SK-N-SH treated with all-trans-retinoic acid at 6 μM for 48 hours (cell line): ENCODE measurements around the gene ZEB1.
"Not testable (repeated sequence)": the region's sequence is repeated elsewhere in the genome, so short reads cannot be mapped to it uniquely, and the experiment has no call there.

ENCODE experiments used
- ATAC-seq: fragments of 200-7000 bp; cut with Tn5 transposase; 3 replicates; pipeline ENCODE4 v1.9.1; 2020; ENCODE audit warnings: mild to moderate bottlenecking, moderate library complexity
- ARNTL ChIP-seq: fragments of 450-650 bp; formaldehyde crosslinking; IDR thresholded peaks from 2 replicates; pipeline ENCODE4 v1.5.0; 2020; ENCODE audit warnings: low read depth, mild to moderate bottlenecking, moderate library complexity, borderline replicate concordance
- BACH2 ChIP-seq: fragments of 250-450 bp; sonication (Bioruptor Pico); IDR thresholded peaks from 2 replicates; pipeline ENCODE4 v1.9.0; 2021; ENCODE audit warnings: mild to moderate bottlenecking, borderline replicate concordance
- CREB5 ChIP-seq: fragments of 250-450 bp; sonication (Bioruptor Pico); IDR thresholded peaks from 2 replicates; pipeline ENCODE4 v1.5.1; 2020; ENCODE audit warnings: low read depth, mild to moderate bottlenecking, moderate library complexity
- CSDC2 ChIP-seq: fragments of 250-450 bp; sonication (Bioruptor Pico); IDR thresholded peaks from 2 replicates; pipeline ENCODE4 v1.5.0; 2020; ENCODE audit warnings: mild to moderate bottlenecking, moderate library complexity
- ESRRG ChIP-seq: fragments of 250-450 bp; sonication (Bioruptor Pico); IDR thresholded peaks from 2 replicates; pipeline ENCODE4 v1.6.1; 2021; ENCODE audit warnings: mild to moderate bottlenecking
- GLIS3 ChIP-seq: fragments of 250-450 bp; sonication (Bioruptor Pico); IDR thresholded peaks from 2 replicates; pipeline ENCODE4 v1.5.0; 2020; ENCODE audit warnings: mild to moderate bottlenecking, moderate library complexity
- ISL1 ChIP-seq: fragments of 250-450 bp; sonication (Bioruptor Pico); IDR thresholded peaks from 2 replicates; pipeline ENCODE4 v2.1.2; 2022; ENCODE audit warnings: mild to moderate bottlenecking, moderate library complexity
- OSR1 ChIP-seq: fragments of 250-450 bp; sonication (Bioruptor Pico); IDR thresholded peaks from 2 replicates; pipeline ENCODE4 v1.8.0; 2022; ENCODE audit warnings: moderate library complexity, mild to moderate bottlenecking, inconsistent platforms
- PPARA ChIP-seq: fragments of 250-450 bp; sonication (Bioruptor Pico); IDR thresholded peaks from 2 replicates; pipeline ENCODE4 v1.5.0; 2020; ENCODE audit warnings: mild to moderate bottlenecking, borderline replicate concordance
- SNAI2 ChIP-seq: fragments of 250-450 bp; sonication (Bioruptor Pico); IDR thresholded peaks from 2 replicates; pipeline ENCODE4 v1.5.0; 2020; ENCODE audit warnings: mild to moderate bottlenecking, moderate library complexity
- TCF4 ChIP-seq: fragments of 250-450 bp; sonication (Bioruptor Pico); IDR thresholded peaks from 2 replicates; pipeline ENCODE4 v1.8.0; 2021; ENCODE audit warnings: mild to moderate bottlenecking, moderate library complexity, borderline replicate concordance
- TOX ChIP-seq: fragments of 250-450 bp; sonication (Bioruptor Pico); IDR thresholded peaks from 2 replicates; pipeline ENCODE4 v1.8.0; 2021; ENCODE audit warnings: mild to moderate bottlenecking, moderate library complexity, borderline replicate concordance
- TSHZ2 ChIP-seq: fragments of 250-450 bp; sonication (Bioruptor Pico); IDR thresholded peaks from 2 replicates; pipeline ENCODE4 v1.5.0; 2020; ENCODE audit warnings: mild to moderate bottlenecking, moderate library complexity
- ZC3H10 ChIP-seq: fragments of 250-450 bp; sonication (Bioruptor Pico); IDR thresholded peaks from 2 replicates; pipeline ENCODE4 v1.5.1; 2021; ENCODE audit warnings: mild to moderate bottlenecking, moderate library complexity
- ZFP3 ChIP-seq: fragments of 250-450 bp; sonication (Bioruptor Pico); IDR thresholded peaks from 2 replicates; pipeline ENCODE4 v1.5.0; 2020; ENCODE audit warnings: mild to moderate bottlenecking, moderate library complexity
- ZFP30 ChIP-seq: fragments of 450-650 bp; formaldehyde crosslinking; IDR thresholded peaks from 2 replicates; pipeline ENCODE4 v1.5.0; 2022; ENCODE audit warnings: mild to moderate bottlenecking, moderate library complexity
- ZNF565 ChIP-seq: fragments of 450-650 bp; formaldehyde crosslinking; conservative IDR thresholded peaks from 2 replicates; pipeline ENCODE4 v1.5.0; 2020; ENCODE audit warnings: low read depth, mild to moderate bottlenecking, moderate library complexity
- ZNF70 ChIP-seq: fragments of 450-650 bp; formaldehyde crosslinking; IDR thresholded peaks from 2 replicates; pipeline ENCODE4 v1.5.0; 2020; ENCODE audit warnings: mild to moderate bottlenecking, moderate library complexity
- ZNF8 ChIP-seq: fragments of 450-650 bp; formaldehyde crosslinking; IDR thresholded peaks from 2 replicates; pipeline ENCODE4 v1.5.0; 2020; ENCODE audit warnings: mild to moderate bottlenecking, moderate library complexity
- TF ChIP-seq, protein P1 (sequence below): fragments of 250-450 bp; sonication (Bioruptor Pico); IDR thresholded peaks from 2 replicates; pipeline ENCODE4 v1.8.0; 2021; ENCODE audit warnings: low read depth, mild to moderate bottlenecking, moderate library complexity, borderline replicate concordance
- TF ChIP-seq, protein P2 (sequence below): fragments of 250-450 bp; sonication (Bioruptor Pico); IDR thresholded peaks from 2 replicates; pipeline ENCODE4 v1.5.1; 2021; ENCODE audit warnings: mild to moderate bottlenecking, moderate library complexity
- TF ChIP-seq, protein P3 (sequence below): fragments of 250-450 bp; sonication (Bioruptor Pico); IDR thresholded peaks from 2 replicates; pipeline ENCODE4 v1.8.0; 2020; ENCODE audit warnings: mild to moderate bottlenecking, moderate library complexity, borderline replicate concordance

ZEB1 gene

GRCh38 chr10:31364238-31364637 lies 45.2 kb downstream of the ZEB1 start:
- ATAC-seq = not testable (repeated sequence)

- no peak for TF ChIP-seq TOX (CRISPR knock-in tag)
- no peak for TF ChIP-seq ZNF565 (CRISPR knock-in tag)
- no peak for TF ChIP-seq GLIS3 (CRISPR knock-in tag)
- no peak for TF ChIP-seq ISL1 (CRISPR knock-in tag)
- no peak for TF ChIP-seq ZFP30 (CRISPR knock-in tag)
These were observed 47.7 kb downstream of the ZEB1 start for GRCh38 chr10:31366703-31367102.

GRCh38 chr10:31368724-31369123 lies 49.7 kb downstream of the ZEB1 start:
- no peak for TF ChIP-seq ESRRG (CRISPR knock-in tag)
- no peak for TF ChIP-seq OSR1
- TF ChIP-seq ISL1 (CRISPR knock-in tag) = no peak
- no peak for TF ChIP-seq ZNF70 (CRISPR knock-in tag)
- TF ChIP-seq BACH2 = no peak
- TF ChIP-seq ARNTL (CRISPR knock-in tag) = no peak
- ATAC-seq = no peak

More at GRCh38 chr10:31366703-31367102, 47.7 kb downstream of the ZEB1 start:
- no peak for ATAC-seq

DNA sequence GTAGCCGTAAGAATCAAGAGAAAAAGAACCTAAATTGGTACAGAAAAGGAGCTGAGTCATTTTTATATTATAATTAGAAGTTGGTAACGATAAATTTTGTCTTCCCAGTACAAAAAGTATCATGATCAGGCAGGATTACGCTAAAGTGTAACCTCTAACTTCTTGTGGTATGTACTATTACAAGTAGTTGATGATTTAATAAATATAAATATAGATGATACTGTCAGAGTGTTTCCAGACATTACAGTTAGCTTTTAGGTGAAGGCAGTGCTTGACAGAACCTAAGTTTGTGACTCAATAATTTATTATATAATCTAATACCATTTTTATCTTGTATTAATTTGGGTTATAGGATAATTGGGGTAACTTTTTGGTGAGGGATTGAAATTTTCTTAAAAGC lies 53.4 kb downstream of the ZEB1 start:
- TF ChIP-seq, protein P1, sequence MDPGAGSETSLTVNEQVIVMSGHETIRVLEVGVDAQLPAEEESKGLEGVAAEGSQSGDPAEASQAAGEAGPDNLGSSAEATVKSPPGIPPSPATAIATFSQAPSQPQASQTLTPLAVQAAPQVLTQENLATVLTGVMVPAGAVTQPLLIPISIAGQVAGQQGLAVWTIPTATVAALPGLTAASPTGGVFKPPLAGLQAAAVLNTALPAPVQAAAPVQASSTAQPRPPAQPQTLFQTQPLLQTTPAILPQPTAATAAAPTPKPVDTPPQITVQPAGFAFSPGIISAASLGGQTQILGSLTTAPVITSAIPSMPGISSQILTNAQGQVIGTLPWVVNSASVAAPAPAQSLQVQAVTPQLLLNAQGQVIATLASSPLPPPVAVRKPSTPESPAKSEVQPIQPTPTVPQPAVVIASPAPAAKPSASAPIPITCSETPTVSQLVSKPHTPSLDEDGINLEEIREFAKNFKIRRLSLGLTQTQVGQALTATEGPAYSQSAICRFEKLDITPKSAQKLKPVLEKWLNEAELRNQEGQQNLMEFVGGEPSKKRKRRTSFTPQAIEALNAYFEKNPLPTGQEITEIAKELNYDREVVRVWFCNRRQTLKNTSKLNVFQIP (CRISPR knock-in tag) = no peak
- TF ChIP-seq PPARA (no peak), SNAI2 (no peak), CSDC2 (CRISPR knock-in tag) (no peak), CREB5 (CRISPR knock-in tag) (no peak), GLIS3 (CRISPR knock-in tag) (no peak), TSHZ2 (CRISPR knock-in tag) (no peak), TCF4 (CRISPR knock-in tag) (no peak), ESRRG (CRISPR knock-in tag) (no peak), ZNF70 (CRISPR knock-in tag) (no peak), OSR1 (no peak), TOX (CRISPR knock-in tag) (no peak), ISL1 (CRISPR knock-in tag) (no peak), ZFP3 (CRISPR knock-in tag) (no peak), ZC3H10 (no peak), ZNF8 (CRISPR knock-in tag) (no peak)
- TF ChIP-seq, protein P2, sequence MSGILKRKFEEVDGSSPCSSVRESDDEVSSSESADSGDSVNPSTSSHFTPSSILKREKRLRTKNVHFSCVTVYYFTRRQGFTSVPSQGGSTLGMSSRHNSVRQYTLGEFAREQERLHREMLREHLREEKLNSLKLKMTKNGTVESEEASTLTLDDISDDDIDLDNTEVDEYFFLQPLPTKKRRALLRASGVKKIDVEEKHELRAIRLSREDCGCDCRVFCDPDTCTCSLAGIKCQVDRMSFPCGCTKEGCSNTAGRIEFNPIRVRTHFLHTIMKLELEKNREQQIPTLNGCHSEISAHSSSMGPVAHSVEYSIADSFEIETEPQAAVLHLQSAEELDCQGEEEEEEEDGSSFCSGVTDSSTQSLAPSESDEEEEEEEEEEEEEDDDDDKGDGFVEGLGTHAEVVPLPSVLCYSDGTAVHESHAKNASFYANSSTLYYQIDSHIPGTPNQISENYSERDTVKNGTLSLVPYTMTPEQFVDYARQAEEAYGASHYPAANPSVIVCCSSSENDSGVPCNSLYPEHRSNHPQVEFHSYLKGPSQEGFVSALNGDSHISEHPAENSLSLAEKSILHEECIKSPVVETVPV (CRISPR knock-in tag) = no peak
- TF ChIP-seq, protein P3, sequence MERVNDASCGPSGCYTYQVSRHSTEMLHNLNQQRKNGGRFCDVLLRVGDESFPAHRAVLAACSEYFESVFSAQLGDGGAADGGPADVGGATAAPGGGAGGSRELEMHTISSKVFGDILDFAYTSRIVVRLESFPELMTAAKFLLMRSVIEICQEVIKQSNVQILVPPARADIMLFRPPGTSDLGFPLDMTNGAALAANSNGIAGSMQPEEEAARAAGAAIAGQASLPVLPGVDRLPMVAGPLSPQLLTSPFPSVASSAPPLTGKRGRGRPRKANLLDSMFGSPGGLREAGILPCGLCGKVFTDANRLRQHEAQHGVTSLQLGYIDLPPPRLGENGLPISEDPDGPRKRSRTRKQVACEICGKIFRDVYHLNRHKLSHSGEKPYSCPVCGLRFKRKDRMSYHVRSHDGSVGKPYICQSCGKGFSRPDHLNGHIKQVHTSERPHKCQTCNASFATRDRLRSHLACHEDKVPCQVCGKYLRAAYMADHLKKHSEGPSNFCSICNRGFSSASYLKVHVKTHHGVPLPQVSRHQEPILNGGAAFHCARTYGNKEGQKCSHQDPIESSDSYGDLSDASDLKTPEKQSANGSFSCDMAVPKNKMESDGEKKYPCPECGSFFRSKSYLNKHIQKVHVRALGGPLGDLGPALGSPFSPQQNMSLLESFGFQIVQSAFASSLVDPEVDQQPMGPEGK (CRISPR knock-in tag) = no peak
- ATAC-seq = no peak
